ENCODE data around the gene HM13.
A peak's percentile ranks its signal among the peaks of the same experiment; 100 is the strongest.
"Not testable (repeated sequence)": the region's sequence is repeated elsewhere in the genome, so short reads cannot be mapped to it uniquely, and the experiment has no call there.

The HM13 gene

DNA sequence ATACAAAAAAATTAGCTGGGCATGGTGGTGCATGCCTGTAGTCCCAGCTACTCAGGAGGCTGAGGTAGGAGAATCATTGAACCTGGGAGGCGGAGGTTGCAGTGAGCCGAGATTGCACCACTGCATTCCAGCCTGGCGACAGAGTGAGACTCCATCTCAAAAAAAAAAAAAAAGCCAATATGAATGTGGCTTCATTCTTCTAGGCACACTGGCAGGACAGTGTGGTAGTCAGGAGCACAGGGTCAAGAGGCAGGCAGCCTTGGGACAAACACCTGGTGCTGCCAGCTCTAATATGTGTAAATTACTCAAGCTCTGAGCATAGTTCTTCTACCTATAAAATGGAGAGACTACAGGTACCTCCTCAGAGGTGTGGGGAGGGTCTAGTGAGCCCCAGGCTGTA, 25.4 kb downstream of the HM13 start:
- DNase-seq (ENCODE audit: extremely low spot score, insufficient read length, low read depth); FAIRE-seq: not testable (repeated sequence)

DNA sequence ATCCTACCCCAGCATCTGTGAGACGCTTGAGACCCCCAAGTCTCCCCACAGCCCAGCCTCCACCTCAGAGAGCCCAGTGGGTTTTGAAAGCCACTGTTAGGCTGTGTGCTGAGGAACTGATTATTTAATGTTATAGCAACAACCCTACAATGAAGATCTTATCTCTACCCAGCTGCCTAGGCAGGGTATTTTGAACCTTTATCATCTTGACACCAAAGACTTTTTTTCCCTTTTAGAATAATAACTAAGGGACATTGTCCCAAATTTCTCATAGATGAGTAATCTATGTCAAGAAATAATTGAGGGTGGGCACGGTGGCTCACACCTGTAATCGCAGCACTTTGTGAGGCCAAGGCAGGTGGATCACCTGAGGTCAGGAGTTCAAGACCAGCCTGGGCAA, 26.2 kb downstream of the HM13 start:
- no peak for DNase-seq (ENCODE audit: extremely low spot score, insufficient read length, low read depth)
- FAIRE-seq, result no peak

DNA sequence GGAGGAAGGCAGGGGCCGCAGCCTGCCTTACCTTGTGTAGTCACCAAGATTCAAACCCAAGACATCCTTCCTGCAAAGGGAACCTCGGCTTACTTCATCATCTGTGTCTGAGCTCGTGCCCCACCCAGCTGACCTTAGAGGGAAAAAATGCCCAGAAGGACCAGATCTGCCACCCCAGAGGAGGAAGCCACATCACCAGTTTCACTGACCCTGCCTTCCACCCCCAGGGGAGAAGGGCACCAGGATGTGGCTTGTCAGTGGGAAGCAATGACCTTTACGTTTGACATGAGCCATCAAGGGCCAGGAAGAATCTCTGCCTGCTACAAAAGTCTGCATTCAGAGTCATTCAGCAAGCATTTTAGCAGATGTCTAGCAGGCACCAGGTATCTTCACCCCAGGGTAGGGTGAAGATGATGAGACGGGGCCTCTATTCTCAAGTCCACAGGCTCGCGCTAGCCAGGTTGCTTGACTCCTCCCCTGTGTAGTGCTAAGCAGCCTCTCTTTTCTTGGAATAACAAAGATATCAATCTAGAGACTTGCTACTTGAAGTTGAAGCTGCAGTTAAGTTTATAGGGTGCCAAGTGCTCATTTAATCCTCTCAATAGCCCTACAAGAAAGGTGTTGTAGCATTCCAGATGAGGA, 28.1 kb downstream of the HM13 start:
- FAIRE-seq (no peak), DNase-seq (ENCODE audit: extremely low spot score, insufficient read length, low read depth) (no peak)

DNA sequence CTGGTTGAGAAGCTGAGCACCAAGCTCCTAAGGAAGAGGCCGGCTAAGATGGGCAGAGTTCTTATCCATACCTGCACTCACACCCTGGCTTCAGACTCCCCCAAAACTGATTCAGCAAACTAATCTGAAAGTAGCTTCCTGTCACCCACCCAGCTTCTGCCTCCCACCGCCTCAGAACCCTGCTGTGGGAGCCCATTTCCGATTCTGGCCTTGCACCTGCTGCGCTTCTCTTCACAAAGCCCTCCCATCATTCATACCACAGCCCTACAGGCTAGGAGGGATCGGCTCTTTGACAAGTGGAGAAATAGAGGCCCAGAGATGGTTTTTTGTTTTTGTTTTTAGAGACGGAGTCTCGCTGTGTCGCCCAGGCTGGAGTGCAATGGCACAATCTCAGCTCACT, 28.7 kb downstream of the HM13 start:
- no peak for FAIRE-seq

DNA sequence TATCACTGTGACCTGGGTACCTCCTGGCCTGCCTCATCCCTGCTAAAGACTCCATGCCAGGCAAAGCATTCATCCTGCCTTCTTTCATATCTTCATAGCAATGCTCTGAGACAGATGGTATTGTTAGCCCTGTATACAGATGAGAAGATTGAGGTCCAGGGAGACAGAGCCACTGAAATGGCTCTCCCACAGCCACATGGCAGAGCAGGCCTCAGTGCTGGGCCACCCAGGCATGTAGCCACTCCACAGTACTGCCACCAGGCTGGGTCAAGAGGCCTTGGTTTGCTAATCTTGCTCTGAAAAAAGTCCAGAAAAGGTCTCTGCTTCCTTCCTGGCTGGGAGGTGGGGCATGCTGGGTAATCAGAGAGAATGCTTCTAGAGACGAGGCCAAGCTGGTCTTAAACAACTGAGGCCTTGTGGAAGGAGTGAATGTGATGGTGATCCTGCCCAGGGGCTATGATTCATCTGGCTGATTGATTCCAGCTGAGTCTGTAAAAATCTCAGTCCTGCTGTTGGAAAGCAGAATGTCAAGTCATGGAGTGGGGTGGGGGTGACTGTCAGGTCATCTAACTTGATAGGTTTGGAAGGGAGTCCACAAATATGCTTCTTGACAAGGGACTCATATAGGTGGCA, 29.8 kb downstream of the HM13 start:
- FAIRE-seq, result no peak
- no peak for DNase-seq (ENCODE audit: extremely low spot score, insufficient read length, low read depth)

More for the DNA sequence above, 28.7 kb downstream of the HM13 start:
- DNase-seq (ENCODE audit: extremely low spot score, insufficient read length, low read depth), result no peak

DNA sequence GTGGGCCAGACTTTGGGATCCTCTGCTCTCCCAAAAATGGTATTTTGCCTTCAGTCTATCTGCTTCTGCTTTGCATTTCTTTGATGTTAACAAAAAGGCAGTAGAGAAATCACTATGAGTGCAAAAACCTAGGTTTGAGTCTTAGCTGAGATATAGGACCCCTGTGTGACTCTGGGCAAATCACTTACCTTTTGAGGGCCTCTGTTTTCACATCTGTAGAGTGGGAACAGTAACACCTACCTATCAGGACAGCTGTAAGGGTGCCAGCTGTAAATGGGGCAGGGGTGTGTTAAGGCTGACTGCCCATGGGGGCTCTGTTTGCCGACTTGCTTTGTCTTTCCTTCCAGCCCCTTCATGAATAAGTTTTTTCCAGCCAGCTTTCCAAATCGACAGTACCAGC, 30.4 kb downstream of the HM13 start:
- FAIRE-seq (no peak), DNase-seq (ENCODE audit: extremely low spot score, insufficient read length, low read depth) (no peak)

DNA sequence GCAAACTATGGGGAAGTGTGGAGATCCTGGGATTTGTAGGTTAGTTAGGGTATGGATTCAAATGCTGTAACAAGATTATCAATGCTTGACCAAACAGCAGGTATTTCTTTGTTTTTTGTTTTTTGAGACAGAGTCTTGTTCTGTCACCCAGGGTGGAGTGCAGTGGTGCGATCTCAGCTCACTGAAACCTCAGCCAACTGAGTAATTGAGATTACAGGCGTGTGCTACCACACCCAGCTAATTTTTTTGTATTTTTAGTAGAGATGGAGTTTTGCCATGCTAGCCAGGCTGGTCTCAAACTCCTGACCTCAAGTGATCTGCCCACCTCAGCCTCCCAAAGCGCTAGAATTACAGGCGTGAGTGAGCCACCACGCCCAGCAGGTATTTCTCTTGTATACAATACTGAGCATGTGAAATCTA, 31.4 kb downstream of the HM13 start:
- not testable (repeated sequence) for FAIRE-seq; DNase-seq (ENCODE audit: extremely low spot score, insufficient read length, low read depth)

DNA sequence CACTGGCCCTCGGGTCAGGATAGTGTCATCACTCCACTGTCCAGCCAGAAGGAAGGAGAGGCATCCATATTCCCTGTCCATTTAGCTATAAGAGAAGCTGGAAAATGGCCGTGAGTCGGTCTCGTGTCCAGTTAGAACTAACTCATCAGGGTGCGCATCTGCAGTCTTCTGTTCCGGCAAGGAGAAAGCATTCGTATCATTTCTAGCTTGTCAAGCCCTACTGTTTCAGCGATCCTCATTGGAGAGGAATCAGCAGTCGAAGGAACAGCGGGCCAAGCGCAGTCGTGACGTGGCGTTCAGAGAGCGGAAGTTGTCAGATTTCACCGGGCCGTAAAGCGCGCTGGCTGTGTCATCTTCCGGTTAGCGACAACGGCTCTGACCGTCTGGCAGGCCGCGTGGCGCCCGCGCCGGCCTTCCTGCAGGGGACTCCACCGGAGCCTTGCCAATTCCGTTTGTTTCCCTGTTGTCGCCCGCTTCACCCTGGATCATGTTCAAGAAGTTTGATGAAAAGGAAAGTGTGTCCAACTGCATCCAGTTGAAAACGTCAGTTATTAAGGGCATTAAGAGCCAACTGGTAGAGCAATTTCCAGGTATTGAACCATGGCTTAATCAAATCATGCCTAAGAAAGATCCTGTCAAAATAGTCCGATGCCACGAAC, 32.9 kb downstream of the HM13 start:
- peak; percentile 72 for FAIRE-seq
- DNase-seq (ENCODE audit: extremely low spot score, insufficient read length, low read depth), result peak; percentile 54

DNA sequence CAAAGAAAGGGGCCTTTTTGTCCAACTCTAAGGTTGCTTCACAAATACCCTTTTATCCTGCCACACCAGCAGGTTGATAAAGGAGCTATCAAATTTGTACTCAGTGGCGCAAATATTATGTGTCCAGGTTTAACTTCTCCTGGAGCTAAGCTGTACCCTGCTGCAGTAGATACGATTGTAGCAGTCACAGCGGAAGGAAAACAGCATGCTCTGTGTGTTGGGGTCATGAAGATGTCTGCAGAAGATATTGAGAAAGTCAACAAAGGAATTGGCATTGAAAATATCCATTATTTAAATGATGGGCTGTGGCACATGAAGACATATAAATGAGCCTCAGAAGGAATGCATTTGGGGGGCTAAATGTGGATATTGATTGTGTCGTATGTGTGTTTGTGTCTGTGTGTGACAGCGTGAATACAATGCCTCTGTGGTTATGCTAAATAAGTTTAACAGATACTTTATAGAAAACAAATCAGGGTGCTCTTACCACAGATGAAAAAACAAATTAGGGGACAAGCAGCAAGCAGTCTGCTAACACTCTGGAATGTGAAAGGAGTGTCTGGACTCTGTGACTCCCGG, 33.6 kb downstream of the HM13 start:
- FAIRE-seq (no peak), DNase-seq (ENCODE audit: extremely low spot score, insufficient read length, low read depth) (no peak)

DNA sequence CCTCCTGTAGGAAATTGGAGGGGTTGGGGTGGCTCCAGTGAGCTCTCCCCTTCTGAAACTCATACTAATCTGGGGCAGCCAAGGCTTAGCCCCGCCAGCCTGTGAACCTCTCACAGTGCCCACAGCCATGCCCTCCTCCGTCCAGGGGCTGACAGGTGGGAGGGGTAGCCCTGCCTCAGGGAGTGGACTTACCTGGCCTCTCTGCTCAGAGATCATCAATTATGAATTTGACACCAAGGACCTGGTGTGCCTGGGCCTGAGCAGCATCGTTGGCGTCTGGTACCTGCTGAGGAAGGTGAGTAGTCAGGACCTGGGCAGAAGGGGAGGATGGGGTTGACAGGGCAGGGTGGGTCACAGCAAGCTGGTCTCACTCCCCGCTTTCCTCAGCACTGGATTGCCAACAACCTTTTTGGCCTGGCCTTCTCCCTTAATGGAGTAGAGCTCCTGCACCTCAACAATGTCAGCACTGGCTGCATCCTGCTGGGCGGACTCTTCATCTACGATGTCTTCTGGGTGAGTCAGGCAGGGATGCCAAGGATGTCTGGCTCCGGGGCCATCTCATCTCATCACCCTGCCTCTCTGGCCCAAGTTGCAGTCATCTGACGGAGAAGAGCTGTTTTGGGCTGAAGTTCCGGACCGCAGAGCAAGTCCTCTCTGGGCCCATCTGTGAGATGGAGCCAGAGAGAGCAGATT, 34.7 kb downstream of the HM13 start:
- DNase-seq (ENCODE audit: extremely low spot score, insufficient read length, low read depth), result no peak
- FAIRE-seq, result no peak

DNA sequence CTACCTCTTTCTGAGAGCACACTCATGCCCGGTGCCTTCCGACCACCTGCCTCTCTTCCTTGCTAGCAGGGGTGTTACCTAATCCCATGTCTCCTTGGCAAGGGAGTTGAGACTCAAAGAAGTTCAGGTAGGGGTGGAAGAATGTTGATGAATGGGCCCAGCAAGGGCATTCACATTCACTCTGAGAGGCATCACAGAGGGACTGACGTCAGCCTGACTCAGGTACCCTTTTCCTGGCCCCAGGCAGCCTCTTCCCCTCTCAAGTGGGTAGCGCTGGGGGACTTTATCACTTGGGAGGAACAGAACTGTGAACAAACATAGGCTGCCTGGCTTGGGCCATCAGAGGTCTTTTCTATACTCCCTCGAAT, 35.3 kb downstream of the HM13 start:
- no peak for FAIRE-seq
- no peak for DNase-seq (ENCODE audit: extremely low spot score, insufficient read length, low read depth)

DNA sequence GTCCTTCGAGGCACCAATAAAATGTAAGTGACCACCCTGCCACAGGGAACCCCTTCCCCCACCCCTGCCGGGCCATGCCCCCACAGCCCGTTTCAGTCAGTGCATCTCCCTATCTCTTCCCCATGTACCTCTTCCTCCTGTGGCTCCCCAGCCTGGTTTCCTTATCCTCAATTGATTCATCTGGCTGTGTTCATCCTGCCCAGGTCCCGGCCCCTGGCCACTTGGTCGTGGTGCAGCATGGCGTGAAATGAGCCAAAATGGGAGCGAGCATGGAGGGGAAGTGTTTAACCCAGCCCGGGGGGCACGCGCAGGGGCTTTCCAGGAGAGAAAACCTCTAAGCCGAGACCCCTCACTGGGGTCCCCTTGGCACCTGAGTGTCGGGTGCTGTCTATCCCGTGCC, 35.9 kb downstream of the HM13 start:
- FAIRE-seq (no peak), DNase-seq (ENCODE audit: extremely low spot score, insufficient read length, low read depth) (no peak)

DNA sequence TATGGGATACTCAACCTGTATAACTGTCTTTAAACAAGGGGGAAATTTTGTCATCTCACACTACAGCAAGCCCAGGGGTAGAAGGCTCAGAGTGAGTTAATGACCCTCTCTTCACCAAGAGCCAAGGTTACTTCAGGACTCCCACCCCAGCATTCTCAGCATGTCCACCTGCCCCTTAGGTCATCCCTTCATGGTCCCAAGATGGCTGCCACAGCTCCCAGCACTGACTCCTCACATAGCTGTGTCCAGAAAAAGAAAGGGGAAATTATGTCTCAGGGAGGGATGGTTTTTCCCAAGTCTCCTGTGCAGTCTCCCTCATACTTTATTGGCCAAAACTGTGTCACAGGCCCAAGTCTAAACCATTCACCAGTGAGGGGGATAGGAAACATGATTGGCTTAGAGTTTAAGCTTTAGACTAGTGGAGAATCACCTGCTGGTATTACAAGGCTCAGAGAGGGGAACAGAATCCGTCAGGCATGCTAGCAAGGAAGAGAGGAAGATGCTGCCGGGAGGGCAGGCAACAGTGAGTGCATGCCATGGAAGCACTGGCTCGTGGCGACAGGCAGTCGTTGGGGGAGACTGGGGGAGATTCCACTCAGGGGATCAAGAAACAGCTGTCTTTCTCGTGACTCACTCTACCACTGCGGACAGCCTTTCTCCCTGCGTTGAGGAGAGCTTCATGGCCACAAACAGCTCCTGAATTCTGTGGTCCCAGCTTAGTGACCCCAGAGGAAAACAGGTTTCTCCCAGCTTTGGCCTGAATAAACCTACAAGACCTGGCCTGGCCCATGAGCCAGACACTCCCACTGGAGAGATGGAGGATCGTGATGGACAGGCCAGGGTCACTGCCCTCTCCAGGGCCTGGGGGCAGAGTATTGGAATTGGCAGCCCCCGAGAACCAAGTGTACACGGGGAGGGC, 37.2 kb downstream of the HM13 start:
- no peak for DNase-seq (ENCODE audit: extremely low spot score, insufficient read length, low read depth)
- no peak for FAIRE-seq

DNA sequence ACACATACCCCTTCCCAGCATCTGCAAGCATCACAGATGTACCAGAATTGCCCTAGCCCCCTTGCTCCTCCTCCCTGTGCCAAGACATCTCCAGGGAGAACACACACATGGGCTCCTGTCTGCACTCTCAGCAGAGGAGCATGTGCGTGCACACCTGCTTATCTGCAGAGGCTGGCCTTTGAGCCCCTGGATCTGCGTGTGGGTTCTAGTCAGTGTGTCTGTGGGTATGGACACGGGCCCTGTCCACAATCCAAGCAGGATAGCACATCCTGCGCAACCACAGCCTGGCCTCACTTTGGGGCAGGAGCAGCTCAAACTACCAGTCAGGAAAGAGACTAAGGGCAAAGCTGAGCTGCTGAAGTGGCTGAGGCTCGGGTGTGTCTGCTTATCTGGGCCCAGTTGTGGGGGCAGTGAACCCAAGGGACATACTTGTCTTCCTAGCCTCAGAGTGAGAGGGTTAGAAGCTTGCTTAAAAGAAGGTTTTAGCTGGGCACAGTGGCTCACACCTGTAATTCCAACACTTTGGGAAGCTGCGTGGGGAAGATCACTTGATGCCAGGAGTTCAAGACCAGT, 41.0 kb downstream of the HM13 start:
- FAIRE-seq (no peak), DNase-seq (ENCODE audit: extremely low spot score, insufficient read length, low read depth) (no peak)

DNA sequence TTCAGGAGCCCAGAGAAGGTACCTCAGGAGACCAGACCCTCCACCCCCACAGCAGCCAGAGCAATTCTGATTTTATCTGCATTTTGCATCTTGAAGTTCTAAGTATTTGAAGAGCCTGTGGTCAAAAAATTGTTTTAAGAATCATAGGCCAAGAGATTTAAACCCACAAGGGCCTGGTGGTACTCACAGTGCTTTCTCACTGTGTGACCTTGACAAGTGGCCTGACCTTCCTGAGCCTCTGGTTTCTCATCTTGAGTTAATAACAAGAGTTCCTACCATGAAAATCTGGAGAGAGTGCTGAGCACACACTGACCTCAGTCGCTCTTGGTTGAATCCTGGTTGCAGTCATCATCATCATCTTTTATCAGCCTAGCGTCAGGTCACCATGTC, 45.5 kb downstream of the HM13 start:
- no peak for FAIRE-seq
- no peak for DNase-seq (ENCODE audit: extremely low spot score, insufficient read length, low read depth)

DNA sequence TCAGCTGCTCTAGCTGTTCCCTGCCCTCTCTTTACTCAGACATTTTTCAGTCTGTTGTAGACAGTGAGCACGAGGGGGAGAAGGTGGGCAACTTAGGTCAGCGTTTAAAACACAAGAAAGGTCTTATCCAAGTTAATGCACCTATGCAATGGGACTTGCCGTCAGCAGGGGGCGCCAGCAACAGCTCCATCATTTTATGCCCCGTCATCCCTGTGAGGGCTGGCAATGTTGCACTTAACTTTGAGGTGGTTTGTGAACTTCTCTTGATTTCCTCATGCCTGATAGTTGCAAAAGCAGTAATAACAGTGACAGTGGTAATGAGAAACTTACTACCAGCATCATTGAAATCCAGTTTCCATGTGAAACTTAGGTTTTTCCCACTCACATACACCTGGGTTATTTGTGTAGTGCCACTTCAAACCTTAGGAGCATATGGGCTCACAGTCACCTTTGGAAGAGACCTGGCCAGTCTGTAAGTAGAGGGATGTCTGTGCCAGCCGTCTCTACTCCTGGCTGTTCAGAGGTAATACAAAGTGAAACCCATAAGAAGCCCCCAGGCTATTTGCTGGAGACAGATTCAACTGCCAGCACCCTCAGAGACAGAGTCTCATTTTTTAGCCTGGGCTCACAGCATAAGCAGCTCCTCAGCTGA, 46.0 kb downstream of the HM13 start:
- FAIRE-seq, result peak; percentile 63
- no peak for DNase-seq (ENCODE audit: extremely low spot score, insufficient read length, low read depth)

DNA sequence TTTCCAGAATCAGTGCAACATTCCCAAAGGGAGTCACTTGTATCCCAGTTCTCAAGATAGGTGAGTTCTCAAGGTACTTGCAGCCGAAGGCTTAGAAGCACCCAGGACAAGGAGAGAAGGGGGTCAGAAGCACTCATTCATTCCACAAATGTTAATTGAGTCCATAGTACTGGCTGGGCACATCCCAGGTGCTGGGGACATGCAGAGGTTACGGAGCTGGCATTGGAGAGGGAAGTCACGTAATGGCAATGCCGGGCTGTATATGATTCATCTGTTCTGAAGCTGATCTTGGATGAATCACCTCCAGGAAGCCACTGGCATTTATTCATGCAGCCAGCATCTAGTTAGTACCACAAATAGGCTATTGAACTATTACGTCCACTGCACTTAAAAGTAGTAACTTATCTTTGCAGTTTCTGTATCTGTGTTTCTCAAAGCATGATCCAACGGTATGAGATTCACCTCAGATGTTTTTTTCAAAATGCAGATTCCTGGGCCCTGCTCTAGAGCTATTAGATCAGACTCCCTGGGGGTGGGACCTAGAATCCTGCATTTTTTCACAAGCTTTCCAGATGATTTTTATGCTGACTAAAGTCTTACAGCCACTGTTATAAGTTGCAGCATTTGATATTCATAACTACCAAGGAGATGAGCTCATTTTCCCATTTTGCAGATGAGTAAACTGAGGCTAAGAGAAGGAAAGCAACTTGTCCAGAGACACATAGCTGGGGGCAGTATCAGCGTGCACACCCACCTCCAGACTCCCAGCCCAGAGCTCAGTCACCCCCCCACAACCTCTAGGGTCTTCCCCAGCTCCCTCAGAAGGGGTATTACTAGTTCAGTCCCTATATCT, 46.7 kb downstream of the HM13 start:
- DNase-seq (ENCODE audit: extremely low spot score, insufficient read length, low read depth) (no peak), FAIRE-seq (no peak)

DNA sequence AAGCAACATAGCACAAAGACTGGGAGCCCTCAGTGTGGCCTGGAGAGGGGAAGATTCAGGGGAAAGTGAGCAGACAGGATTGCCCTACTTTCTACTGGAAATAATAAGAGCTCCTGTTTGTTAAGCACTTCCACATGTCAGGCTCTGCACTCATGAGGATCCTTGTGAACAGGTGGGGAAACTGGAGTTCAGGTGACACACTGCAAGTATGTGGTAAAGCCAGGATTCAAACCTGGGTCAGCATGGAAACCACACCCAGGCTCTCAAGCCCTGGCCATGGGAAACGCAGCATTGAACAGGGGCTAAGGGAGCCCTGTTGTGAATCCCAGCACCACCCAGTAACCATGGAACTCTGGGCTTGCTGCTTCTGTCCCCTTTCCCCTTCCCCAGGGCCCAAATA, 48.0 kb downstream of the HM13 start:
- DNase-seq (ENCODE audit: extremely low spot score, insufficient read length, low read depth) (no peak), FAIRE-seq (no peak)

All from GM18507 (cell line).